NCI-H2227 treated with DMSO at 0.1 percent for 48 hours (cell line): ENCODE results near the gene YY1.
"Not testable (repeated sequence)": the region's sequence is repeated elsewhere in the genome, so short reads cannot be mapped to it uniquely, and the experiment has no call there.

Experiments used
- DNase-seq: peaks from one replicate; lab custom pipeline; 2025; lab: John Stamatoyannopoulos, UW

Gene YY1

GRCh38 chr14:100283984-100284881 is 45.3 kb downstream of the YY1 start:
- DNase-seq = no peak

- DNase-seq = peak; percentile 34
Observed at GRCh38 chr14:100285021-100285912, 46.3 kb downstream of the YY1 start.

GRCh38 chr14:100285913-100286400 is 47.0 kb downstream of the YY1 start:
- DNase-seq = no peak

GRCh38 chr14:100286484-100287191 is 47.7 kb downstream of the YY1 start:
- DNase-seq = no peak

- no peak for DNase-seq
Observed at GRCh38 chr14:100287202-100287997, 48.5 kb downstream of the YY1 start.

GRCh38 chr14:100287998-100288295 is 49.0 kb downstream of the YY1 start:
- DNase-seq = not testable (repeated sequence)

- no peak for DNase-seq
Observed at GRCh38 chr14:100288382-100289185, 49.6 kb downstream of the YY1 start.

GRCh38 chr14:100289916-100290606 is 51.1 kb downstream of the YY1 start:
- no peak for DNase-seq

- DNase-seq = no peak
Observed at GRCh38 chr14:100290607-100291304, 51.8 kb downstream of the YY1 start.

GRCh38 chr14:100291305-100292075 is 52.5 kb downstream of the YY1 start:
- DNase-seq = no peak

- DNase-seq = no peak
Observed at GRCh38 chr14:100292301-100292775, 53.4 kb downstream of the YY1 start.

- no peak for DNase-seq
Observed at GRCh38 chr14:100292776-100293461, 54.0 kb downstream of the YY1 start.

- no peak for DNase-seq
Observed at GRCh38 chr14:100293497-100294212, 54.7 kb downstream of the YY1 start.

GRCh38 chr14:100294213-100294962 is 55.4 kb downstream of the YY1 start:
- no peak for DNase-seq

- DNase-seq = no peak
Observed at GRCh38 chr14:100294963-100295330, 56.0 kb downstream of the YY1 start.

GRCh38 chr14:100295376-100296105 is 56.6 kb downstream of the YY1 start:
- DNase-seq = no peak
